Colonic mucosa (tissue), 4 donors: ENCODE results near the gene TMEM94. TPM values are rescaled to one million over a fixed set of nuclear protein-coding genes. Genes with fewer than 3 reads are reported as not detected.

Experiments used
- DNase-seq: peaks from one replicate; pipeline ENCODE4 v3.0.0-alpha.2; 2020
- H3K27ac ChIP-seq: fragments of 200-600 bp; one replicate; pipeline ENCODE4 v1.8.0; 2021
- H3K27me3 ChIP-seq: fragments of 200-600 bp; one replicate; pipeline ENCODE4 v1.8.0; 2021
- H3K36me3 ChIP-seq: fragments of 200-600 bp; one replicate; pipeline ENCODE4 v1.8.0; 2021
- H3K4me1 ChIP-seq: fragments of 200-600 bp; one replicate; pipeline ENCODE4 v1.8.0; 2021; ENCODE audit warnings: mild to moderate bottlenecking
- H3K4me3 ChIP-seq: fragments of 200-600 bp; one replicate; pipeline ENCODE4 v1.8.0; 2021
- H3K9ac ChIP-seq, 2 donors: one replicate each; pipeline ENCODE4 v1.7.0; 2013; ENCODE audit warnings: control low read depth in 2 of 2, low read depth in 2 of 2, low read length in 2 of 2
- H3K9me3 ChIP-seq: fragments of 200-600 bp; one replicate; pipeline ENCODE4 v1.8.0; 2021
- CTCF ChIP-seq: fragments of 200-600 bp; IDR thresholded peaks from one replicate; pipeline ENCODE4 v1.8.0; 2022; ENCODE audit warnings: antibody characterized with exemption, mild to moderate bottlenecking
- intact Hi-C: fragments of 100-400 bp; cut with DNase I; formaldehyde crosslinking; loops from one replicate; pipeline ENCODE4 v1.14.1; 2022
- total RNA-seq, 2 donors: library from RNA; stranded (reverse); fragmentation: NEBNext Ultra II Directional in 1 of 2; extraction: Animal tissue kit (Norgen Biotek cat#: 25700) in 1 of 2; gene quantifications; one replicate each; pipeline ENCODE4 v1.2.1, GENCODE V29; 2021
- donor health status: healthy.
- donor health status: DM: no; HTN: no; CAD: no.
- donor health status: DM: no; HTN: no; CAD: no.

TMEM94 gene
- total RNA-seq, 2 donors from 2014 or later = 88.3 to 95.7 TPM

- Histone ChIP-seq H3K9me3 (no peaks in the 10 kb centered on the region), H3K27me3 (no peaks in the 10 kb centered on the region), H3K27ac (peak overlapping the region; percentile 84), H3K9ac (peak overlapping the region; percentile 39 to 84), H3K4me1 (peaks cover 31% of the 10 kb centered on the region), H3K4me3 (no peak overlapping the region), H3K36me3 (no peaks in the 10 kb centered on the region)
- intact Hi-C loops = no loop called here
- DNase-seq = no peak
- TF ChIP-seq CTCF = no peak
These were observed 83.7 kb downstream of the TMEM94 start for GRCh38 chr17:75539967-75540729.

GRCh38 chr17:75540923-75541503, 84.6 kb downstream of the TMEM94 start:
- Histone ChIP-seq H3K9ac (peak overlapping the region; percentile 36 to 84), H3K4me3 (no peak overlapping the region), H3K36me3 (no peaks in the 10 kb centered on the region), H3K9me3 (no peaks in the 10 kb centered on the region), H3K4me1 (peaks cover 26% of the 10 kb centered on the region), H3K27me3 (no peaks in the 10 kb centered on the region), H3K27ac (peak overlapping the region; percentile 84)
- intact Hi-C loops = no loop called here
- TF ChIP-seq CTCF = no peak
- DNase-seq = no peak

- peak; percentile 73 for DNase-seq
- H3K27me3 ChIP-seq = no peaks in the 10 kb centered on the region
- peak overlapping the region; percentile 51 to 82 for H3K9ac ChIP-seq
- TF ChIP-seq CTCF = no peak
- H3K4me3 ChIP-seq = no peak overlapping the region
- no peaks in the 10 kb centered on the region for H3K9me3 ChIP-seq
- peak overlapping the region; percentile 84 for H3K27ac ChIP-seq
- H3K36me3 ChIP-seq = no peaks in the 10 kb centered on the region
- intact Hi-C loops = no loop called here
- peaks cover 26% of the 10 kb centered on the region for H3K4me1 ChIP-seq
These were observed 85.8 kb downstream of the TMEM94 start for GRCh38 chr17:75542229-75542628.

- Histone ChIP-seq H3K9me3 (no peaks in the 10 kb centered on the region), H3K27ac (peak overlapping the region; percentile 84), H3K36me3 (no peaks in the 10 kb centered on the region), H3K27me3 (no peaks in the 10 kb centered on the region), H3K4me3 (no peak overlapping the region), H3K4me1 (peaks cover 26% of the 10 kb centered on the region), H3K9ac (peak overlapping the region; percentile 60 to 82)
- intact Hi-C loops = no loop called here
- peak; percentile 64 for DNase-seq
- no peak for TF ChIP-seq CTCF
These were observed 86.4 kb downstream of the TMEM94 start for GRCh38 chr17:75542728-75543336.

DNA sequence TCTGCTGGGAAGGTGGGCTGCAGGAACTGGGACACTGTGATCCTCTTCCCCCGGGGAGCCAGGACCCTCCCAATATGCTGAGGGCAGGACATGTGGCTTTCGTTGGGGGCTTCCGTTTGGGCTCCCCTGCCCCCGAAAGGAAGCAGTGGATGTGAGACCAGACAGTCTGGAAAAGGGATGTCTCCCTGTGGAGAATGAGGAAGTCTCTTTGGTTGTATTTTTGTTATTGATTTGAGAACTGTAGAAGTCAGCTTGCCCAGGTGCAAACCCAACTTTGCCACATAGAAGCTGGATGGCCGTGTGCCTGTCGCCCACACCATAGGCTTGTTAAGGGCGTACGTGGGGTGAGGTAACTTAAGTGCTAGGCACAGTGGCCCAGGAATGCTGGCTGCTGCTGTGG, 87.8 kb downstream of the TMEM94 start:
- TF ChIP-seq CTCF = no peak
- H3K27me3 ChIP-seq = no peaks in the 10 kb centered on the region
- intact Hi-C loops = no loop called here
- H3K4me1 ChIP-seq = peaks cover 26% of the 10 kb centered on the region
- H3K4me3 ChIP-seq = no peak overlapping the region
- no peaks in the 10 kb centered on the region for H3K36me3 ChIP-seq
- no peak for DNase-seq
- no peaks in the 10 kb centered on the region for H3K9me3 ChIP-seq
- H3K9ac ChIP-seq = peak overlapping the region; percentile 60 to 82
- no peak overlapping the region for H3K27ac ChIP-seq
